ENCODE results near the gene ZNF879. TPM values are rescaled to one million over a fixed set of nuclear protein-coding genes. Genes with fewer than 3 reads are reported as not detected.

Gene ZNF879
- total and polyA plus RNA-seq, 2 of the 13 experiments (the other 11 are each of a cell fraction or from before 2014, with no cell fraction given): 0.83 to 2.8 TPM

GRCh38 chr5:179023528-179024189, at the start of gene ZNF879 (continued):
- TF ChIP-seq NONO (IDR thresholded peaks at IDR 0.05) (no peak), NONO (CRISPR knock-in tag; conservative IDR thresholded peaks at IDR 0.05) (peak; percentile 42; the same call in 1 of the 2 replicates), TCF7L2 (IDR thresholded peaks at IDR 0.05; ENCODE audit: low read depth, low read length) (no peak), MIXL1 (CRISPR knock-in tag; IDR thresholded peaks at IDR 0.05) (0 out of 2 replicates have a peak, but pooled peaks have one; percentile 41), ZBTB43 (CRISPR knock-in tag; conservative IDR thresholded peaks at IDR 0.05) (0 out of 2 replicates have a peak, but pooled peaks have one; percentile 43), ZNF775 (CRISPR knock-in tag; IDR thresholded peaks at IDR 0.05; ENCODE audit: borderline replicate concordance) (no peak), ZNF451 (CRISPR knock-in tag; IDR thresholded peaks at IDR 0.05) (no peak), CBFB (CRISPR knock-in tag; IDR thresholded peaks at IDR 0.05) (peak; percentile 71; the same call in 1 of the 2 replicates), NR2C2 (CRISPR knock-in tag; IDR thresholded peaks at IDR 0.05; ENCODE audit: borderline replicate concordance) (no peak), SATB2 (CRISPR knock-in tag; IDR thresholded peaks at IDR 0.05) (no peak), MAFF (IDR thresholded peaks at IDR 0.05; ENCODE audit: low read depth, low read length) (no peak), ATF7 (IDR thresholded peaks at IDR 0.05) (no peak), ATF7 (CRISPR knock-in tag; IDR thresholded peaks at IDR 0.05) (no peak), CC2D1A (CRISPR knock-in tag; IDR thresholded peaks at IDR 0.05) (no peak), XRCC5 (optimal IDR thresholded peaks at IDR 0.05; ENCODE audit: low read length) (peak; percentile 33), ZNF850 (CRISPR knock-in tag; conservative IDR thresholded peaks at IDR 0.05) (no peak), HBP1 (CRISPR knock-in tag; IDR thresholded peaks at IDR 0.05; ENCODE audit: low read depth) (no peak), NFIC (IDR thresholded peaks at IDR 0.05; ENCODE audit: low read length) (no peak), HES4 (CRISPR knock-in tag; IDR thresholded peaks at IDR 0.05; ENCODE audit: borderline replicate concordance) (peak; percentile 46; the same call in 1 of the 2 replicates), GLI4 (CRISPR knock-in tag; IDR thresholded peaks at IDR 0.05; ENCODE audit: borderline replicate concordance) (no peak), SP2 (CRISPR knock-in tag; IDR thresholded peaks at IDR 0.05) (no peak), KLF13 (CRISPR knock-in tag; IDR thresholded peaks at IDR 0.05) (no peak), RFX3 (CRISPR knock-in tag; IDR thresholded peaks at IDR 0.05) (no peak), ZNF670 (CRISPR knock-in tag; IDR thresholded peaks at IDR 0.05; ENCODE audit: borderline replicate concordance) (no peak), KMT2B (CRISPR knock-in tag; IDR thresholded peaks at IDR 0.05) (peak; percentile 68; the same call in 1 of the 2 replicates), GATAD2A (CRISPR knock-in tag; IDR thresholded peaks at IDR 0.05) (no peak; the same call in 1 of the 2 replicates), FOXK1 (CRISPR knock-in tag; IDR thresholded peaks at IDR 0.05; ENCODE audit: borderline replicate concordance, low read depth) (peak; percentile 60; the same call in 1 of the 2 replicates), ZNF546 (CRISPR knock-in tag; conservative IDR thresholded peaks at IDR 0.05) (0 out of 2 replicates have a peak, but pooled peaks have one; percentile 61), MLX (CRISPR knock-in tag; IDR thresholded peaks at IDR 0.05) (no peak), MEIS2 (CRISPR knock-in tag; IDR thresholded peaks at IDR 0.05) (no peak)
